Endothelial cell of umbilical vein (primary cell): ENCODE measurements around the gene MAP2K5. TPM values are rescaled to one million over a fixed set of nuclear protein-coding genes. Genes with fewer than 3 reads are reported as not detected.

Experiments used
- BruUV-seq: library from RNA; stranded (reverse); fragments of 400-500 nt; replicated peaks from 2 replicates; lab custom pipeline; 2021; lab: Mats Ljungman, UMichigan
- CTCF ChIA-PET: fragments of 300-600, 350-600 bp; sonication (Branson Sonifier 250); formaldehyde crosslinking; loops from one replicate; lab custom pipeline; 2021; ENCODE audit warnings: antibody characterized with exemption, inconsistent platforms; lab: Charles Lee
- POLR2A ChIA-PET: fragments of 300-600, 350-600 bp; sonication (Branson Sonifier 250); formaldehyde crosslinking; loops from one replicate; lab custom pipeline; 2021; ENCODE audit warnings: antibody characterized with exemption, inconsistent platforms; lab: Charles Lee
- DNase-seq: peaks from one replicate; pipeline ENCODE4 v3.0.0-alpha.2; 2011; ENCODE audit warnings: low read depth, low spot score
- FAIRE-seq: peaks from 2 replicates; lab custom pipeline; 2011; peaks lifted over from hg19 to GRCh38; lab: Jason Lieb, UNC
- H2AFZ ChIP-seq: 2 replicates; pipeline ENCODE4 v1.6.0; 2012; ENCODE audit warnings: low read depth, low read length, control low read depth, inconsistent platforms
- H3K27ac ChIP-seq: 2 replicates; pipeline ENCODE4 v1.5.1; 2011; ENCODE audit warnings: low read depth, mild to moderate bottlenecking, control low read depth, low read length, moderate library complexity; ENCODE audit not compliant: insufficient read depth
- H3K27me3 ChIP-seq, 2 experiments: 2 replicates each; pipeline versions ENCODE4 v1.6.0 to v1.6.1; 2011; ENCODE audit warnings: low read length in 2 of 2, mixed read lengths in 1 of 2; ENCODE audit not compliant: control insufficient read depth in 2 of 2, insufficient read depth in 2 of 2
- H3K36me3 ChIP-seq, 2 experiments: 2 replicates in 1 of 2; 3 replicates in 1 of 2; pipeline ENCODE4 v1.5.1; 2011; ENCODE audit warnings: low read length in 2 of 2, mild to moderate bottlenecking in 1 of 2, moderate library complexity in 1 of 2; ENCODE audit not compliant: control insufficient read depth in 2 of 2, insufficient read depth in 2 of 2; ENCODE audit errors: extremely low read depth in 1 of 2
- H3K4me1 ChIP-seq: 3 replicates; pipeline ENCODE4 v1.5.1; 2011; ENCODE audit warnings: mild to moderate bottlenecking, low read length; ENCODE audit not compliant: control insufficient read depth, insufficient read depth; ENCODE audit errors: extremely low read depth
- H3K4me2 ChIP-seq: 2 replicates; pipeline ENCODE4 v1.6.1; 2011; ENCODE audit warnings: low read length, control low read depth, mixed read lengths; ENCODE audit not compliant: insufficient read depth
- H3K4me3 ChIP-seq, 3 experiments: fragments of 200-600 bp in 1 of 3; sonication (generic), shearing (Covaris generic) in 1 of 3; replicated peaks in 1 of 3; 2 replicates each; pipeline ENCODE4 v1.5.1; 2011 to 2016; ENCODE audit warnings: control low read depth in 3 of 3, low read length in 3 of 3, mild to moderate bottlenecking in 2 of 3, inconsistent platforms in 1 of 3, low read depth in 1 of 3, moderate library complexity in 1 of 3; ENCODE audit not compliant: insufficient read depth in 1 of 3
- H3K79me2 ChIP-seq: 2 replicates; pipeline ENCODE4 v1.6.0; 2012; ENCODE audit warnings: low read length, inconsistent platforms; ENCODE audit not compliant: control insufficient read depth, insufficient read depth
- H3K9ac ChIP-seq: replicated peaks from 2 replicates; pipeline ENCODE3; 2011; ENCODE audit warnings: low read length, control low read depth; ENCODE audit not compliant: insufficient read depth; ENCODE audit errors: extremely low read depth
- H3K9me1 ChIP-seq: replicated peaks from 3 replicates; pipeline ENCODE4 v1.6.0; 2011; ENCODE audit warnings: mild to moderate bottlenecking, low read length; ENCODE audit not compliant: control insufficient read depth, insufficient read depth; ENCODE audit errors: extremely low read depth
- H3K9me3 ChIP-seq: replicated peaks from 2 replicates; pipeline ENCODE4 v1.5.1; 2012; ENCODE audit warnings: low read length, inconsistent platforms; ENCODE audit not compliant: control insufficient read depth, insufficient read depth
- H4K20me1 ChIP-seq: replicated peaks from 2 replicates; pipeline ENCODE3; 2011; ENCODE audit warnings: mild to moderate bottlenecking, low read length; ENCODE audit not compliant: control insufficient read depth, insufficient read depth; ENCODE audit errors: extremely low read depth
- EZH2 ChIP-seq: IDR thresholded peaks from 2 replicates; pipeline ENCODE4 v1.6.1; 2012; ENCODE audit warnings: borderline replicate concordance, low read depth, mild to moderate bottlenecking, moderate library complexity, low read length, inconsistent platforms; ENCODE audit not compliant: severe bottlenecking
- FOS ChIP-seq: IDR thresholded peaks from 2 replicates; pipeline ENCODE4 v1.6.1; 2011; ENCODE audit warnings: mild to moderate bottlenecking, low read length, moderate library complexity, borderline replicate concordance; ENCODE audit not compliant: insufficient read depth
- GATA2 ChIP-seq: IDR thresholded peaks from 2 replicates; pipeline ENCODE4 v1.7.0; 2011; ENCODE audit warnings: low read depth, mild to moderate bottlenecking, moderate library complexity, mixed read lengths, low read length; ENCODE audit not compliant: insufficient read length, insufficient read depth
- JUN ChIP-seq: IDR thresholded peaks from 2 replicates; pipeline ENCODE4 v1.6.1; 2011; ENCODE audit warnings: borderline replicate concordance, low read depth; ENCODE audit not compliant: insufficient read length, insufficient read depth
- MAX ChIP-seq: IDR thresholded peaks from 2 replicates; pipeline ENCODE4 v1.6.1; 2011; ENCODE audit not compliant: insufficient read depth, insufficient read length
- MYC ChIP-seq: IDR thresholded peaks from one replicate; pipeline ENCODE4 v1.6.1; 2011; ENCODE audit warnings: mild to moderate bottlenecking, low read depth, low read length
- POLR2A ChIP-seq: IDR thresholded peaks from 2 replicates; pipeline ENCODE4 v1.6.1; 2012; ENCODE audit warnings: low read depth, mild to moderate bottlenecking, control low read depth, low read length
- POLR2AphosphoS5 ChIP-seq: IDR thresholded peaks from 2 replicates; pipeline ENCODE4 v1.6.1; 2012; ENCODE audit warnings: low read depth, mild to moderate bottlenecking, control low read depth, low read length, moderate library complexity; ENCODE audit not compliant: insufficient read depth
- dilution Hi-C: fragments of 300-500 bp; cut with MboI; formaldehyde crosslinking; loops from one replicate; pipeline ENCODE4 v1.15.0; 2019; ENCODE audit warnings: low sequenced_read_pairs; ENCODE audit not compliant: extremely low pct_ligation_motif_present
- intact Hi-C: fragments of 100-400 bp; cut with micrococcal nuclease; formaldehyde crosslinking; loops from one replicate; pipeline ENCODE4 v1.10.0; 2022
- polyA plus RNA-seq, 4 experiments: library from polyadenylated mRNA; depleted of rRNA in 3 of 4; stranded (reverse) in 3 of 4; unstranded in 1 of 4; fragments of >200 nt; gene quantifications; 2 replicates each; pipeline versions ENCODE4 v1.2.1 to v1.2.3, GENCODE V29; 2011 to 2012; ENCODE audit warnings: missing spikeins in 1 of 4
- total RNA-seq: library from RNA; stranded (reverse); gene quantifications from 2 replicates; pipeline ENCODE4 v1.2.3, GENCODE V29; 2021
- TF ChIP-seq, protein P1 (sequence below), 2 donors: IDR thresholded peaks; 1 replicate in 1 of 2; 2 replicates in 1 of 2; pipeline ENCODE4 v1.5.1; 2011; ENCODE audit warnings: low read length in 2 of 2, mild to moderate bottlenecking in 2 of 2, moderate library complexity in 2 of 2, control low read depth in 1 of 2, inconsistent platforms in 1 of 2, low read depth in 1 of 2; ENCODE audit not compliant: insufficient read depth in 1 of 2; ENCODE audit errors: extremely low read depth in 1 of 2

MAP2K5 gene
- total and polyA plus RNA-seq, 2 donors (not counting 3 experiments of a cell fraction or from before 2014, with no cell fraction given): 4.9 to 24.7 TPM

DNA sequence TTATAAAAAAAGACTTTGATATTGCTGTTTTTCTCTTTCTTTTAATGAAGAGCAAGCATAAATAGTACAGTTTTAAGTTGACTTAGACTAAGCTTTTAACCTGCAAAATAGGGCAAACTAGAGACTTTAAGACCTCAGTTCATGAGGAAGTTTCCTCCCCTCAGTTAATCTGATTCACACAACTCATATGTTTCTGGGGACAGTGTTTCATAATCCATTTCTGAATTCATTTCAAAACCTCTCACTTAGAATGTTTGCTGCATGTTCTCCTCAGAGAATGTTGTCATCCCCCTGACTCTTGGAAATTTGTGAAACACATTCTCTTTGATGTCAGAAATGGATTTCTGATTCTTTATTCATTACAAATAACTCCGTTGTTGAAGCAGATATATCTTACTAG lies 203.5 kb downstream of the MAP2K5 start:
- FAIRE-seq (no peak), DNase-seq (no peak)
- H3K4me1 ChIP-seq: no peaks in the 10 kb centered on the region
- no peaks in the 10 kb centered on the region for H3K9me3 ChIP-seq
- TF ChIP-seq MYC (no peak), EZH2 (no peak), POLR2A (no peak), FOS (no peak), MAX (no peak), GATA2 (no peak), JUN (no peak)
- H3K4me3 ChIP-seq: no peak overlapping the region
- H3K27me3 ChIP-seq: no peaks in the 10 kb centered on the region
- ChIA-PET CTCF (no interaction called here), POLR2A (no interaction called here)
- H4K20me1 ChIP-seq: no peaks in the 10 kb centered on the region
- H3K9me1 ChIP-seq: no peaks in the 10 kb centered on the region
- no peaks in the 10 kb centered on the region for H3K79me2 ChIP-seq
- H2AFZ ChIP-seq: no peak overlapping the region
- BruUV-seq: no TSS peak
- no peak overlapping the region for H3K4me2 ChIP-seq
- intact Hi-C loops (no loop called here), dilution Hi-C loops (no loop called here)
- H3K9ac ChIP-seq: no peak overlapping the region
- H3K27ac ChIP-seq: no peak overlapping the region
- H3K36me3 ChIP-seq: no peaks in the 10 kb centered on the region

DNA sequence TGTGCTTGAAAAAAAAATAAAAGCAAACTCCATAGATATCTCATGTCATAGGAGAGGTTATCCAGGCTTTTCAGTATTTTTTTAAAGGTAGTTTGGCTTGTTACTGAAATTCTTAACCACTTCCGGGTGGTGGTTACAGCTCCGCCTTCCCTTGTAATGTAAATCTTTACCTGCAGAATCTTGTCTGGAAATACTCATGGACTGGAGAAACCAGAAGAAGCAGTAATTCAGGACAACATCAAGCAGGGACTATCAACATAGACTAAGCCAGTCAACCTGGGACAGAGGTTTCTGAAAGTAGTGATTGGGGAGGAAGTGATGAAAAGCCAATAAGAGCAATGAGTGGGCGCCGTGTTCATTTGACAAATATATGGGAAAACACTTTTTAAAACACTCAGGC lies 203.9 kb downstream of the MAP2K5 start:
- POLR2A ChIA-PET: no interaction called here
- TF ChIP-seq MYC: no peak
- no peak for TF ChIP-seq EZH2
- TF ChIP-seq JUN: no peak
- TF ChIP-seq GATA2: no peak
- no peak for TF ChIP-seq POLR2A
- no peak for TF ChIP-seq MAX
- TF ChIP-seq FOS: no peak
- TF ChIP-seq POLR2AphosphoS5: no peak
- TF ChIP-seq, protein P1, sequence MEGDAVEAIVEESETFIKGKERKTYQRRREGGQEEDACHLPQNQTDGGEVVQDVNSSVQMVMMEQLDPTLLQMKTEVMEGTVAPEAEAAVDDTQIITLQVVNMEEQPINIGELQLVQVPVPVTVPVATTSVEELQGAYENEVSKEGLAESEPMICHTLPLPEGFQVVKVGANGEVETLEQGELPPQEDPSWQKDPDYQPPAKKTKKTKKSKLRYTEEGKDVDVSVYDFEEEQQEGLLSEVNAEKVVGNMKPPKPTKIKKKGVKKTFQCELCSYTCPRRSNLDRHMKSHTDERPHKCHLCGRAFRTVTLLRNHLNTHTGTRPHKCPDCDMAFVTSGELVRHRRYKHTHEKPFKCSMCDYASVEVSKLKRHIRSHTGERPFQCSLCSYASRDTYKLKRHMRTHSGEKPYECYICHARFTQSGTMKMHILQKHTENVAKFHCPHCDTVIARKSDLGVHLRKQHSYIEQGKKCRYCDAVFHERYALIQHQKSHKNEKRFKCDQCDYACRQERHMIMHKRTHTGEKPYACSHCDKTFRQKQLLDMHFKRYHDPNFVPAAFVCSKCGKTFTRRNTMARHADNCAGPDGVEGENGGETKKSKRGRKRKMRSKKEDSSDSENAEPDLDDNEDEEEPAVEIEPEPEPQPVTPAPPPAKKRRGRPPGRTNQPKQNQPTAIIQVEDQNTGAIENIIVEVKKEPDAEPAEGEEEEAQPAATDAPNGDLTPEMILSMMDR (IDR thresholded peaks at IDR 0.05; ENCODE audit: extremely low read depth in 1 of 2, insufficient read depth in 1 of 2, low read depth in 1 of 2, low read length in 2 of 2): no peak
- H3K4me3 ChIP-seq: no peak overlapping the region

More for the DNA sequence above, 203.9 kb downstream of the MAP2K5 start:
- Histone ChIP-seq H3K9ac (no peak overlapping the region), H4K20me1 (no peaks in the 10 kb centered on the region), H3K9me1 (no peaks in the 10 kb centered on the region), H3K4me2 (no peak overlapping the region), H3K79me2 (no peaks in the 10 kb centered on the region), H3K27ac (no peak overlapping the region), H3K36me3 (no peaks in the 10 kb centered on the region), H3K9me3 (no peaks in the 10 kb centered on the region), H2AFZ (no peak overlapping the region), H3K4me1 (no peaks in the 10 kb centered on the region), H3K27me3 (no peaks in the 10 kb centered on the region)
- dilution Hi-C loops: no loop called here
- CTCF ChIA-PET: interaction anchor here (1.1 kb wide), 1 partner anchor 10 kb away, joined by 3 read pairs; no protein-coding TSS in a partner anchor
- BruUV-seq: no TSS peak
- no peak for FAIRE-seq
- no peak for DNase-seq
- intact Hi-C loops: no loop called here
